NCI-H446 treated with DMSO at 0.1 percent for 48 hours (cell line): ENCODE measurements around the gene SFSWAP.
"Not testable (repeated sequence)": the region's sequence is repeated elsewhere in the genome, so short reads cannot be mapped to it uniquely, and the experiment has no call there.

Source experiments
- DNase-seq: peaks from one replicate; lab custom pipeline; 2025; lab: John Stamatoyannopoulos, UW

SFSWAP gene

DNA sequence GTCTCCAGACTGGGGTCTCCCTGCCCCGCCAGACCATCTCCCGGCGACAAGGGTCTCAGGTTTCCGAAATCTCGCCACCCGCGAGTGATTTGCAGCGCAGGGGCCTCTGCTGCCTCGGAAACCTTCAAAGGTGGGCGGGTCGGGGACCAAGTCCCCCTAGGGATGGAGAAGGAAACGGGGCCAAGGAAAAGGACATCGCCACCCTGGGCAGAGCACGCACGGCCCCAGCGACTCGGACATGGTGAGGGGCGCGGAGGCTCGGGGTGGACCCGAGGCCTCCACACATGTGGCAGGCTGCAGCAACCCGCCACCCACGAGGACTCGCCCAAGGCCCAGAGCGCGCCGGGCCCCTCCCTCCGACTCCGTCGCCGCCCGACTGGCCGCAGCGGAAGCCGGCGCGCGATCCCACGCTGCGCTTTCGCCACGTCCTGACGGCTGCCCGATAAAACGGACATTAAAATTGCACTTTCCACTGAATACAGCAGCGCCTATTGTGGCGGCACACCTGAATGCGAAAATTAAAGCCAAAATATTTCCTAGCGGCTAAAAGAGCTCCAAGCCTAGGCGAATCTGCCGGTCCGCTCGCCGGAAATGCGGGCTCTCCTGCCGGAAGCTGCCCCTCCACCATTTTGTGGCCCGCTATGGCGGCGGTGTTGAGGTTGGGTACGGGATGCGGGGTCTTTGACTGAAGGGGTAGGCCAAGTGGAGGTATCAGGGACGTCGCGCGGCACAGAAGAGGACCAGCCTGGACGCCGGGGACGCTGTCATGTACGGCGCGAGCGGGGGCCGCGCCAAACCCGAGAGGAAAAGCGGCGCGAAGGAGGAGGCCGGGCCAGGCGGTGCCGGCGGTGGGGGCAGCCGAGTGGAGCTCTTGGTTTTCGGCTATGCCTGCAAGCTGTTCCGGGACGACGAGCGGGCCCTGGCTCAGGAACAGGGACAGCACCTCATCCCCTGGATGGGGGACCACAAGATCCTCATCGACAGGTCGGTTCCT, at the start of gene SFSWAP:
Gene SFSWAP, plus strand, starts transcription at position 627 of the 994 bp plus-strand sequence. Its CDS starts 140 bp downstream, at position 767.
- peak; percentile 65 for DNase-seq

DNA sequence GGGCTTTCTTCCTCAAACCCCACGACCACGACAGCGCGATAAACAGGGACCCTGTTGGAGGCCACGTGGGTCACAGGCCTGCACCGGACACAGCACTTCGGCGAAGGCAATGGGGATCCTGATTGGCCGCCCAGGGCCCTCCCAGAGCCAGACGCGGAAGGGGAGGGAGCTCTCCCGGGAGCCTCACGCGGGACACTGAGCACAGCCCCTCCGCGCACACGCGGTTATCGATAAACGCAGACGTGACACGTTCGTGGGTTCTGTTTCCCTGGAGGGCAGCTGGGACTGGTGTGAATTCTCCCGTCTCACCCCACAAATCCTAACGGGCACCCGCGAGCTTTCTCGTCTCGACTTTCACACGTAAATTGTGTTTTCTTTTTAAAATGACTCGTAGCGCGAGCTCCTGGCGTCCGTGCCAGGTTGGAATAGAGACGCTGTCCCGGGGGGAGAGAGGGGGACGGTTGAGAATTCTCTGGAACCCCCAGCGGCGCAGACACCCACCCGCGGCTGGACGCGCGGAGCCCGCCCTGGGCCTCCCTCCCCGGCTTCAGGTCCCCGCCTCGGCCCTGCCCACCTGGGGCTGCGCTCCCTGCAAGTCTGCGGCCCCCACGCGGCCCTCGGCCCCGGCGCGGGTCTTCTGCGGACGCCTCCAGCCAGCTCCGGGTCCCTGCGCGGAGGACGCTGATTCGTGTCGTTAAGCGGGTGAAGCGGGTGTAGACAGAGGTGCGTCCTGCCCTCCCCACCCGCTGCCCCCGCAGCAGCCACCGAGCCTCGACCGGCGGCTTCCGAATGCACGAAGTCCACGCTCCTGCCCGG, 49.5 kb upstream of the SFSWAP start:
- DNase-seq: not testable (repeated sequence)

DNA sequence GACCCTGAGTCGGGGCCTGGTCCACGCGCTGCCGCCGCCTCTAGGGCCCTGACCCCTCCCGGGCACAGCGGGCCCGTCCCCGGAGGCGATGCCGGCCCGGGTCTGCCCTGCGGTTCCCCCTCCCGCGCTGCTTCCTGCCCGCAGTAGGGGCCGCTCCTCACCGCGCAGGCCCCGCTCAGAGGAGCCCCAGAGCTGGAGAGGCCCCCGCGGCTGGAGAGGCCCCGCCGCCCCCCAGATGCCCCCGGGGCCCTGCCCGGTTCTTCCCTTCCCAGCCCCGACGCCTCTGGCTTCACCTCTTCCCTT, 49.0 kb upstream of the SFSWAP start:
- DNase-seq: not testable (repeated sequence)

DNA sequence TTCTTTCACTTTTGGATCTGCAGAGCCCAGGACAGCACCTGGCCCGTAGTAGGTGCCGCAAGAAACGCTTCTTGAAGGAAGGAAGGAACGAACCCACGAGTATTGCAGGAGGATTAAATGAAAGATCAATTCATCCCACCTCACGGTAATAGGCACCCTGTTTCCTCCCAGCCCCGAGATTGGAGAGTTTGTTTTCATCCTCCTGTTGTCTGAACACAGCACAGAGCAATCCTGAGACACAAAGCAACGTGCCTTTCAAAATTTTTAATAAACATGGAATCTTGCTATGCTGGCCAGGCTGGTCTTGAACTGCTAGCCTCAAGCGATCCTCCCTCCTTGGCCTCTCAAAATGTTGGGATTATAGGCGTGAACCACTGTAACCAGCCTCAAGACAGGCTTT, 48.5 kb upstream of the SFSWAP start:
- DNase-seq: not testable (repeated sequence)

DNA sequence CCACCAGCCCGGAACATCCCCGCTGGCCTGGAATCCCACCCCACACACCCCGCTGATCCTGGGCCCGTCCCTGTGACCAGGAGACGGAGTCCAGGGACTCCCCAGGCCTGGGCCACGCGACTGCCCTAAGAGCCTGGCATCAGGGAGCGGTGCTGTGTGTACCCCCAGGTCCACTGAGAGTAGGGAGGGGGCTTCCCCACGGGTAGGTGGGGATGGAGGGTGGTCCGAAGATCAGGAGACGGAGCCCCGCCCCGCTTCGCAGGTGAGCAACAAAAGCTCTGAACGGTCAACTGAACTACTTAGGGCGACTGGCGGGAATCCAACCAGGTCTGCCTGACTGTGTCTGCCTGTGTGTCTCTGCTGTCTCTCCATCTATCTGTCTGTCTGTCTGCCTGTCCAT, 45.2 kb upstream of the SFSWAP start:
- not testable (repeated sequence) for DNase-seq

DNA sequence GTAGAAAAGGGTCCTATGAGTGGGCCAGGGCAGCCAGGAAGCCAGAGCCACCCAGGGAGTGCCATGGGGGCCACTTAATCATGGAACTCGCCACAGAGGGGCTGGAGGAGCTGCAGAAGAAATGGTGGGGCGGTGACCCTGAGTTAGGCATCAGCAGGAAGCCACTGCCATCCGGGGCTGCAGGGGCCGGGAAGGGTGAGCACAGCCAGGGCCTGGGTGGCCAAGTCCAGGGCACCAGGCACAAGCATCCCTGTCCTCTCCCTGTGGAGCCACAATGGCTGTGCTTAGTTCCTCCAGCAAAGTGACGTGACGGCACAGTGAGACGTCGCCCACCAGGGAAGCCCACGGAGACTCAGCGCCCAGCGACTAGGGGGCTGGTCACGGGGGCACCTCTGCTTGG, 44.4 kb upstream of the SFSWAP start:
- not testable (repeated sequence) for DNase-seq

DNA sequence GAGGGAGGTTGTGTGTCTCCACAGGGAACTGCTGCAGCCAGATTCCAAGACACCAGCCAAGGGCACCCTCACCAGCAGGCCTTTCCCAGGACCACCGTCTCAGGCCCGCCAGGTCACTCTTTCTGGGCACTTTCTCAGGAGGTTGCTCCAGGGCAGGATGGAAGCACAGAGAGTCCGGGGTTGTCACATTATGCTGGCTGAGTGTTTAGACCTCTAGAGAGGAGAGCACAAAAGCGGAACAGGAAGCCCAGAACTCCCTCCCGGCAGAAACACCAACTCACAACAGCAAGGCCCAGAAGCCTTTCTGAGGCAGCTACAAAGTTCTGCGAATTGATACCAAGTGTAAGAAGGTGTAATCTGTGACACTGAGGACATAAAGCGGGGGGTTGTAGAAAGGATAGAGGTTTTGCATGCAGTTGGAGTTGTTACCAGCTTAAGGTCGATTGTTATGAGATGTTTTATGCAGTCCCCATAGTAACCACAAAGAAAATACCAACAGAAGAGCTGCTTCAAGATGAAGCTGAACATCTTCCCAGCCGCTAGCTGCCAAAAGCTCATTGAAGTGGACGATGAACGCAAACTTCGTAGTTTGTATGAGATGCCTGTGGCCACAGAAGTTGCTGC, 43.8 kb upstream of the SFSWAP start:
- not testable (repeated sequence) for DNase-seq

DNA sequence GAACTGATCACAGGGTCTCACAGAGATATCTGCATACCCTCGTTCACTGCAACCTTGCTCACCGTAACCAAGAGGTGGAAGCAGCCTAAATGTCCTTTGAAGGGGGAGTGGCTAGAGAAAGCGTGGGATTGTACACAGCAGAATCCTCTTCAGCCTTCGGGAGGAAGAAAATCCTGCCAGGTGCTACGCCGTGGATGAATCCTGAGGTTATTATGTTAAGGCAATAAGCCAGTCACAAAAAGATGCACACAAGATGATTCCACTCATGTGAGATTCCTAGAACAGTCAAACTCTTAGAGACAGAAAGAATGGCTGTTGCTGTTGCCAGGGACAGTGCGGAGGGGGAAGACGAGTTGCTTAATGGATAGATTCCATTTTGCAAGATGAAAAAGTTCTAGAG, 39.6 kb upstream of the SFSWAP start:
- DNase-seq: no peak

DNA sequence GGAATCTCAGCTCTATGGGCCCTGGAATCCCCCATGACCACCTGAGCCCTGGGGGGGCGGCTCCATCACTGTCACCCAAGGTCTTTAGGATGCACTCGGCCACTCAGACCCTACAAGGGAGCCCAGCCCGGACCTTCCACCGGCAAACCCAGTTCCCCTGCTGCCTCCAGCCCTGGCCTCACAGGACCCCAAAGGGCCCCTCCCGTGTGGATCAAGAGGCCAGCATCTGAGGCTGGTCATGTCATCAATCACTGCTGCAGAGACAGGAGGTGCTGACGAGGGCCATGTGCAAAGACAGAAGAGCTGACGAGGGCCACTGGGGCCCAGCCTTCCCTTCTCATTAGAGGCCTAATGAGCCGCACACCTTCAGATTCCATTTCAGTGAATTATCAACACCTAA, 39.0 kb upstream of the SFSWAP start:
- DNase-seq: no peak

DNA sequence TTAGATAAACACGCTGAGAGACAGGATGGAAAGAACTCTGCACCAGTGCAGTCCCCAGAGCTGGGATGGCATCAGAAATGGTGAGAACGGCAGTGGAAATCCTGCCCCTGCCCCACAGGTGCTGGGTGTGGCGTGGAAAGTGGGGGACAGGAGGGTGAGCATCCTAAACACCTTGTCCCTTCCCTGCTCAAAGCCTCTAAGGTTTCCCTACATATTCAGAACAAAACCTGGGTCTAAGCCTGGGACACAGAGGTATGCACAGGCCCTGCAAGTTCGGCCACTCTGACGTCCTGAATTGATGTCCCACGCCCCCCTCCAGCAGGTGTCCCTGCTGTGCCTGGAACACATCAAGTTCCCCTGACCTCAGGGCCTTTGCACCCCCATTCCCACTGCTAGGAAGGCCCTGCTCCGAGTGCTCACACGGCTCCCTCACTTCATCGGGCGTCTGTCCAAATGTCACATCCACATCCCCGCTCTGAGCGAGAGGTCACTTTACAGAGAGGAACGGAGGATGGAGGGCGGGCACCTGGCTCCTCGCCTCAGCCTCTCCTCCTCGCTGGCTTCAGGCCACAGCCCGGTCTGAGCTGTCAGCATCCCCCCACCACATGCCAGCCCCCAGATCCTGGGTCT, 38.5 kb upstream of the SFSWAP start:
- no peak for DNase-seq

DNA sequence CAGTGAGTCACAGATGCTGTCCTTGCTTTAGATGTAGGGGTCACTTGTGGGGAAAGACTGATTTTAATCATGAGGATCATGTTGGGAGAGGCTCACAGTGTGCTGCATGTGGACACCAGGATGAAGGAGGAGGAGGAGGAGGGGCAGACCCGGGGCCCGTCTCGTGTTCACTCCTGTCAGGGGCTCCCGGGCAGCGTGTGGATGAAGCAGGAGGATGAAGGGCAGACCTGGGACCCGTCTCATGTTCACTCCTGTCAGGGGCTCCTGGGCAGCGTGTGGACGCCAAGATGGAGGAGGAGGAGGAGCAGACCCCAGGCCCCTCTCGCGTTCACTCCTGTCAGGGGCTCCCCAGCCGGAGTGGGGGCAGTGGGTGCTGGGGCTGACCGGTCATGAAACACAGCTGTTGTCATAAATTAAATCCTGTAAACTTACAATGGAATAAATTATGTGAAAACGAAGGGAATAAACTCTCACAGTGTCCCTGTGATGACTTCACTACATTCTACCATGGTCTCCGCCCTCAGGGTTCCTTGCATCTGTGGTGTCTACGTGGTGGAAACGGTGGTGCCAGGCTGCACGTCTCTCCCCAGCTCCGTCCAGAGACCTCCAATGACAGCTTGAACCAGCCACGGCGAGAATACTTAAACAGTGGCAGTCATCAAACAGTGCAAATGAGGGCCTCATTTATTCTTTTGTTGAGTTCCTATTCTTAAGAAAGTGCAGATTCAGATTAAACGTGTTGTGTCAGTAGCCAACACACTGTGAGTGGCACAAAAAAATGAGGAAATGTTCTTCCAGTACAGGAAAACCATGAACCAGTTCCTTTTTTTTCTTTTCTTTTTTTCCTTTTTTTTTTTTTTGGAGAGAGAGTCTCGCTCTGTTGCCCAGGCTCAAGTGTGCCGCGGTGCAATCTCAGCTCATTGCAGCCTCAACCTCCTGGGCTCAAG, 37.7 kb upstream of the SFSWAP start:
- DNase-seq: no peak

DNA sequence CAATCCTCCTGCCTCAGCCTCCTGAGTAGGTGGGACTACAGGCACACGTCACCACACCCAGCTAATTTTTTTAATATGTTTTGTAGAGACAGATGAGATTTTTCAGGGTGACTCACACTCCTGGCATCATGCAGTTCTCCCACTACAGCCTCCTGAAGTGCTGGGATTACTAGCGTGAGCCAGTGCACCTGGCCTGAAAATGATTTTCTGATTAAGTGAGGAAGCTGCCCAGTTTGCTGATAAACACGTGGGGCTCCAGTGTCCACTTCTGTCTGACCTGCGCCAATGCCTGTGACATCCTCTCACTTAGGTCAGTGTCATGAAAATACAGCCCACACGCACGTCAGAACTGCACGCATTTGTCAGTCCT, 37.0 kb upstream of the SFSWAP start:
- DNase-seq: no peak

DNA sequence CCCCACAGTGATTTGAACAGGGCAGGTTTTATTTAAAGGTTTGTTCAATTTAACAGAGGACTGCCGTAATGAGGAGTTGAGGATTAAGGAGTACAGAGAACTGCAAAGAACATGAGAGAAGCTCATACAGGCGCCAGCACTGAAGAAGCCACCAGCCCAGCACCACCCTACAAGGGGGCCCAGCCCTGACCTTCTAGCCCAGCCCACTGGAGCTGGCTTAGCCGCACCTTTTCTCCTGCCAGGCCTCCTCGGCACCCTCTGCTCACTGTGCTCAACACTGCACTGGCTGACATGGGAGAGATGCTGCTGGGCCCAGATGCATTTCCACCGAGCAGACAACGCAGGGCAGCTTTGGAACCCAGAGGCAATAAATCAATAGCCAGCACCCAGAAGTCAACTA, 36.5 kb upstream of the SFSWAP start:
- DNase-seq: no peak

DNA sequence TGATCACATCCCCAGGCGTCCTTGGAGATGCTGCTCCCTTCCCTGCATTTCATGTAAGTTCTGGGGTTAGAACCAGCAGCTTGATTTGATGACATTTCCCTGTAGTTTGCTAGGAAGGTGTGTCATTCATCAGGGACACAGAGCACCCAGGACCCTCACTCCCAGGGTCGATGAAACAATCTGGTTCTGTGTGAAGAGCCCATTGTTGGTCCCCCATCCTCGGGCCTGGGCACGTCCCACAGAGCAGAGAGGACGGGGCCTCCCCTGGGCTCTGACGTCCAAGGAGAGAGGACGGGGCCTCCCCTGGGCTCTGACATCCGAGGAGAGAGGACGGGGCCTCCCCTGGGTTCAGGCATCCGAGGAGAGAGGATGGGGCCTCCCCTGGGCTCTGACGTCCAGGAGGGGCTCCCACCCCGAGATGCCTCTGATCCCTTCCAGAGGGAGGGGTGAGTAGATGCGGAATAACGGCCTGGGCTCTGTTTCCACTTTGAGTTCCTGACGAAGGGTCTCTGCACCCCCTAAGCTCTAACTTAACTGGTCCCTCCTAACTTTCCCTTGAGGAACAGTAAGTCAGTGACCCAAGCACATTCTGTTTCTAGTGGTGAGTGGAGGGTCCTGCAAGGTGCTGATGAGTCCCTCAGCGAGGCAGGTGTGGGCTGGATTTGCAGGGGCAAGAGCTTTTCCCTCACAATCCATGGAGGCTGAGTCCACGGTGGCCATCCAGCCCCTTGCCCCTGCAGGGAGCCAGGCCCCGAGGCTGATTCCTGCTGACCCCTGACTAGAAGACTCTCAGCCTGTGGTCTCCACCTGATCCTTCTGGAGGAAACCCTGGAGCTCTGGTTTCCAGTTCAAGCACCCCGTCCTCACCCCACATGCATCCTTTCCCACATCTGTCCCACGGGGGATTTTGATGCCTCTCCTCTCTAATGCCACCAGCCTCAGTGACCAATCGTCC, 35.5 kb upstream of the SFSWAP start:
- no peak for DNase-seq

DNA sequence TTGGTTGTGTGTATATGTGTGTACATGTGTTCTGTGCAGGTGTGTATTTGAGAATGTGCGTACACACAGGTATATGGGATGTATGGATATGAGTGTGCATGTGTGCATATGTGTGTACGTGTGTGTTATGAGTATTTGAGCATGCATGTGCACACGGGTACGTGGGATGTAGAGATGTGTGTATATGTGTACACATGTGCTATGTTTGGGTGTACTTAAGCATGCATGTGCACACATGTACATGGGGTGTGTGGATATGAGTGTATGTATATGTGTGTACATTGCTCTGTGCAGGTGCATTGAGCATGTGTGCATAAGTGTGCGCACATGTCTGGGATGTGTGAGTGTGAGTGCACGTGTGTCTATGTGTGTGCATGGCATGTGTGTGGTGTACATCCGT, 34.3 kb upstream of the SFSWAP start:
- no peak for DNase-seq

DNA sequence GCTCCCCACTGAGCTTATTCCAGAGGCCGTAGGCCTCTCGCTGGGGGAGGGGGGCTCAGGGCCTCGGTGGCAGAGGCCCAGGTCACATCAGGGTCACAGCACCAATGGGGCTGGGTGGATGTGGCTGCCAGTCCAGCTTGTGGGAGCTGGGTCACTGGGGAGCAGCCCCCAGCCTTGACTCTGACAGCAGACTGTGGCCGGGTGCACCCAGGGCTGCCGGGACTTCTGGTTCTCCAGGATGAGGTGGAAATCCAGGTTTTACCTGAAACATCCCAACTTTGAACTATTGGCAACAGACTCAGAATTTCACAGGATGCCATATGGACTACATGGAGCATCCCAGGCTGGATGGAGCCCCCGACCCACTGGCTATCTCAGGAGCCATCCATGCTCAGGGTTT, 33.8 kb upstream of the SFSWAP start:
- DNase-seq: not testable (repeated sequence)

DNA sequence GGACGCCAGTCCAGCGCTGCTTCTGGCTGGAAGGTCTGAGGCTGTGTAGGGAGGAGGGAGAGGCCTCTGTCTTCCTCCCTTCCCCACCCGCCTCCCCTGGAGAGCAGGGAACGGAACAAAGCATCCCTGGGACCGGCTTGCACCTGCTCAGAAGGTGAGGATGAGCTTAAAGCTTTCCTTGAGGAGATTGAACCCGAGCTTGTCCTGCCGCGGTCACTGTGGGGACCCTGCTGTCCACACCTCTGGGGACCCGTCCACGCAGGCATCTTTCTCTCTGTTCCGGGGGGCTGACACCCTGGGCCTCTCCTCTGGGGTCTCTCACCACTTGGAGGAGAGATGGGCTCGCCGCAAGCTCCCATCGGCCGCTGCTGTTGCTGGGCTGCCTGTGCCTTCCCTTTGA, 33.2 kb upstream of the SFSWAP start:
- DNase-seq: no peak

DNA sequence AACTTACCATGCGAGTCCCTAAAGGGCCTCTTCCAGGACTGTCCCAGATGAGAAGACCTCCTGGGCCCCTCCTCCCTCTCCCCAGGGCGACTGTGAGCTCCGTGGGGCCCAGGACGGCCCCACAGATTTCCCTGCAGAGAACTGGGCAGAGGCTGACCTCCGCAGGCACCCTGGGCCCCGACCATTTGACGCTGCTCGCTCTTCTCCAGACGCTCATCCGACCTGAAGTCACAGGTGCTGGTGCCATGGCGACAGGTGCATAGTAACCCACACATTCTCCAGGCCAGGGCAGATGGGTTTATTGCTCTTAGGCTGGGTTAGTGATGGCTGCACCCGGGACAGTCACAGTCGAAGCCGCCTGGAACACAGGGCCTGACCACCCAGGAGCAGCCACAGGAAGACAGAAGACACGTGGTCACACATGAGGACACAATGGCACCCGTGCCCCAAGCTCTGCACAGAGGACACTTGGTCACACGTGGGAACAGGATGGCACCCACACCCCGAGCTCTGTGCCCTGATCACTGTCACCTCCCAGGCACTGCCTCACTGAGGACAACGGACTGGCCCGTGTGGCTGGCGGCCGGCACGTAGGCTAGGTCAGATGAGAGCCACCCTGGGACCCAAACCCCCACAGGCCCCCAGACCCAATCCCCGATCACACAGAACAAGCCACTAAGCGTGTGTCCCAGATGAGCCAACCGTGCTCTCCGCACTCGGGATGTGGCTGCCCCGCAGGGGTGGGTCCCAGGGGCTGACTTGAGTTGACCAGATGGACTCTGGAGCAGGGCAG, 32.3 kb upstream of the SFSWAP start:
- not testable (repeated sequence) for DNase-seq

DNA sequence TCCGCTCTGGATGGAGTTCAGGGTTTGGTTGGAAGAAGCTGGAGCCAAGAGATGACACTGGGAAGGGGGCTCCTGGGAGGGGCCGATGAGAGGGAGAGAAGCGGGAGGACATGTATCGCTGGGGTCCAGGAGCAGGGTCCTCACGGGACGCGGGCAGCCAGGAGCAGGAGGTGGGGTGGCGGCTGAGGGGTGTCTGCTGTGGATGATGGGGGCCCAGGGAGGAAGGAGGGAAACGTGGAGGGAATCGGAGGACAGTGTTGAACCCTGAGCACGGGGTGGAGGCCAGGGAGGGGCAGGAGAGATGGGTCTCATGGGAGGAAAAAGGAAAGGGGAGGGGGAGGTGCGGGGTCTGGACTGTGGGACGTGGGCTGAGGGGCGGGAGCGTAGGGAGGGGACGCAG, 31.7 kb upstream of the SFSWAP start:
- DNase-seq: not testable (repeated sequence)
